Smooth muscle cell (in vitro differentiated cells): ENCODE data around the gene PATZ1. TPM values are rescaled to one million over a fixed set of nuclear protein-coding genes. Genes with fewer than 3 reads are reported as not detected.

Experiments
- DNase-seq: peaks from one replicate; lab custom pipeline; 2025; ENCODE audit not compliant: unreplicated experiment; lab: John Stamatoyannopoulos, UW
- H2AFZ ChIP-seq: fragments of 200-600 bp; sonication (generic); 2 replicates; pipeline ENCODE4 v1.6.0; 2016; ENCODE audit warnings: antibody characterized with exemption, low read depth, mild to moderate bottlenecking
- H3F3A ChIP-seq: fragments of 200-600 bp; sonication (generic); 2 replicates; pipeline ENCODE4 v1.6.0; 2017; ENCODE audit warnings: antibody characterized with exemption, low read depth
- H3K27ac ChIP-seq: fragments of 200-600 bp; sonication (generic); 2 replicates; pipeline ENCODE4 v1.5.1; 2016; ENCODE audit warnings: low read depth, mild to moderate bottlenecking
- H3K27me3 ChIP-seq: fragments of 200-600 bp; sonication (generic); 2 replicates; pipeline ENCODE4 v1.6.1; 2016; ENCODE audit warnings: low read depth, mild to moderate bottlenecking
- H3K36me3 ChIP-seq: fragments of 200-600 bp; sonication (generic); 2 replicates; pipeline ENCODE4 v1.5.1; 2016; ENCODE audit warnings: low read depth
- H3K4me1 ChIP-seq: fragments of 200-600 bp; sonication (generic); 2 replicates; pipeline ENCODE4 v1.5.1; 2016; ENCODE audit warnings: low read depth
- H3K4me2 ChIP-seq: fragments of 200-600 bp; sonication (generic); 2 replicates; pipeline ENCODE4 v1.6.0; 2016; ENCODE audit warnings: mild to moderate bottlenecking
- H3K4me3 ChIP-seq: fragments of 200-600 bp; sonication (generic); 2 replicates; pipeline ENCODE4 v1.5.1; 2016; ENCODE audit warnings: mild to moderate bottlenecking
- H3K79me2 ChIP-seq: fragments of 200-600 bp; sonication (generic); 2 replicates; pipeline ENCODE4 v1.6.0; 2016; ENCODE audit warnings: low read depth, mild to moderate bottlenecking
- H3K9ac ChIP-seq: fragments of 200-600 bp; sonication (generic); 2 replicates; pipeline ENCODE4 v1.6.0; 2016; ENCODE audit warnings: low read depth
- H3K9me3 ChIP-seq: fragments of 200-600 bp; sonication (generic); replicated peaks from 2 replicates; pipeline ENCODE4 v1.5.1; 2016; ENCODE audit warnings: low read depth
- H4K20me1 ChIP-seq: fragments of 200-600 bp; sonication (generic); 2 replicates; pipeline ENCODE4 v1.6.0; 2016; ENCODE audit warnings: low read depth
- CTCF ChIP-seq: fragments of 200-600 bp; sonication (generic); IDR thresholded peaks from 2 replicates; pipeline ENCODE4 v1.5.1; 2017; ENCODE audit warnings: borderline replicate concordance, mild to moderate bottlenecking, antibody characterized with exemption; ENCODE audit not compliant: insufficient read depth, poor library complexity, severe bottlenecking
- WGBS: methylation state at CpG from one replicate; pipeline ENCODE4 v1.1.7; 2016; ENCODE audit warnings: low lambda C conversion rate; 5-methylcytosine and 5-hydroxymethylcytosine counted together
- polyA plus RNA-seq: library from polyadenylated mRNA; unstranded; fragments of >200 nt; fragmentation: Nextera tagmentation; extraction: Ambion mirVana; gene quantifications from 2 replicates; pipeline ENCODE4 v1.2.1, GENCODE V29; 2016
- total RNA-seq: library from RNA; depleted of rRNA; stranded (reverse); fragments of >200 nt; gene quantifications from 2 replicates; pipeline ENCODE4 v1.2.3, GENCODE V29; 2014

PATZ1 gene
- total and polyA plus RNA-seq, 2 experiments from 2014 or later, result 11.9 to 12.9 TPM

GRCh38 chr22:31328544-31328960 lies 17.6 kb downstream of the PATZ1 start:
- Histone ChIP-seq H3K27ac (no peak overlapping the region), H3F3A (no peaks in the 10 kb centered on the region), H3K27me3 (no peaks in the 10 kb centered on the region), H2AFZ (no peak overlapping the region), H4K20me1 (peaks cover 46% of the 10 kb centered on the region), H3K36me3 (peaks cover 4% of the 10 kb centered on the region), H3K4me3 (no peak overlapping the region), H3K4me1 (no peaks in the 10 kb centered on the region), H3K79me2 (no peaks in the 10 kb centered on the region), H3K9me3 (no peaks in the 10 kb centered on the region), H3K4me2 (no peak overlapping the region), H3K9ac (no peak overlapping the region)
- TF ChIP-seq CTCF, result no peak
- DNase-seq, result no peak
- 89% methylated on average over 13 of the region's 13 CpGs for WGBS

GRCh38 chr22:31327806-31328543 lies 18.2 kb downstream of the PATZ1 start:
- DNase-seq, result no peak
- H3K27me3 ChIP-seq, result no peaks in the 10 kb centered on the region
- H3K4me1 ChIP-seq, result no peaks in the 10 kb centered on the region
- H3K9me3 ChIP-seq, result no peaks in the 10 kb centered on the region
- H3K27ac ChIP-seq, result no peak overlapping the region
- H3K4me2 ChIP-seq, result no peak overlapping the region
- no peak overlapping the region for H3K4me3 ChIP-seq
- H3K36me3 ChIP-seq, result peaks cover 4% of the 10 kb centered on the region
- no peak for TF ChIP-seq CTCF
- no peaks in the 10 kb centered on the region for H3K79me2 ChIP-seq
- no peak overlapping the region for H2AFZ ChIP-seq
- no peak overlapping the region for H3K9ac ChIP-seq
- no peaks in the 10 kb centered on the region for H3F3A ChIP-seq
- 61% methylated on average over 9 of the region's 9 CpGs for WGBS
- H4K20me1 ChIP-seq, result peaks cover 45% of the 10 kb centered on the region

- no peak overlapping the region for H3K4me2 ChIP-seq
- H2AFZ ChIP-seq, result no peak overlapping the region
- 98% methylated on average over 9 of the region's 9 CpGs for WGBS
- no peak overlapping the region for H3K9ac ChIP-seq
- H3K4me3 ChIP-seq, result no peak overlapping the region
- TF ChIP-seq CTCF, result no peak
- no peak for DNase-seq
- H3K9me3 ChIP-seq, result no peaks in the 10 kb centered on the region
- no peaks in the 10 kb centered on the region for H3F3A ChIP-seq
- H3K4me1 ChIP-seq, result no peaks in the 10 kb centered on the region
- no peaks in the 10 kb centered on the region for H3K27me3 ChIP-seq
- no peak overlapping the region for H3K27ac ChIP-seq
- H3K79me2 ChIP-seq, result no peaks in the 10 kb centered on the region
- no peaks in the 10 kb centered on the region for H3K36me3 ChIP-seq
- peaks cover 36% of the 10 kb centered on the region for H4K20me1 ChIP-seq
These were observed 19.3 kb downstream of the PATZ1 start for GRCh38 chr22:31326877-31327276.
